Trophoblast cell (in vitro differentiated cells and primary cell): ENCODE measurements around the gene SKAP1.
A peak's percentile ranks its signal among the peaks of the same experiment; 100 is the strongest.
"Not testable (repeated sequence)": the region's sequence is repeated elsewhere in the genome, so short reads cannot be mapped to it uniquely, and the experiment has no call there.

Source experiments
- DNase-seq, 2 donors: peaks; one replicate each; pipeline ENCODE4 v3.0.0-alpha.2; 2016
- H2AFZ ChIP-seq: 2 replicates; pipeline ENCODE4 v1.6.1; 2013; ENCODE audit warnings: low read length, moderate library complexity, mild to moderate bottlenecking; ENCODE audit not compliant: insufficient read depth, poor library complexity
- H2AK5ac ChIP-seq: 2 replicates; pipeline ENCODE4 v1.6.1; 2013; ENCODE audit warnings: mild to moderate bottlenecking, low read length
- H2BK120ac ChIP-seq: 2 replicates; pipeline ENCODE4 v1.6.1; 2013; ENCODE audit warnings: low read length, mild to moderate bottlenecking, moderate library complexity; ENCODE audit not compliant: insufficient read depth, poor library complexity
- H2BK12ac ChIP-seq: 2 replicates; pipeline ENCODE4 v1.6.1; 2013; ENCODE audit warnings: mild to moderate bottlenecking, low read length, moderate library complexity
- H2BK5ac ChIP-seq: 2 replicates; pipeline ENCODE4 v1.6.1; 2013; ENCODE audit warnings: low read length, low read depth, moderate library complexity, mild to moderate bottlenecking; ENCODE audit not compliant: poor library complexity
- H3K14ac ChIP-seq: 2 replicates; pipeline ENCODE4 v1.6.1; 2013; ENCODE audit warnings: mild to moderate bottlenecking, low read length
- H3K18ac ChIP-seq: 2 replicates; pipeline ENCODE4 v1.6.1; 2013; ENCODE audit warnings: mild to moderate bottlenecking, low read length
- H3K23ac ChIP-seq: 2 replicates; pipeline ENCODE4 v1.6.1; 2013; ENCODE audit warnings: low read length
- H3K27ac ChIP-seq: 2 replicates; pipeline ENCODE4 v1.5.1; 2013; ENCODE audit warnings: low read depth, mild to moderate bottlenecking, inconsistent platforms, low read length, moderate library complexity
- H3K27me3 ChIP-seq: 2 replicates; pipeline ENCODE4 v1.6.1; 2013; ENCODE audit warnings: inconsistent platforms, mild to moderate bottlenecking, low read length, moderate library complexity; ENCODE audit not compliant: insufficient read depth
- H3K36me3 ChIP-seq, 2 experiments: 1 replicate in 1 of 2; 2 replicates in 1 of 2; pipeline ENCODE4 v1.6.1; 2013; ENCODE audit warnings: low read length in 2 of 2, mild to moderate bottlenecking in 2 of 2, moderate library complexity in 1 of 2; ENCODE audit not compliant: insufficient read depth in 2 of 2, control insufficient read depth in 1 of 2
- H3K4ac ChIP-seq: 2 replicates; pipeline ENCODE4 v1.6.1; 2013; ENCODE audit warnings: low read depth, mild to moderate bottlenecking, low read length, moderate library complexity
- H3K4me1 ChIP-seq, 2 experiments: 1 replicate in 1 of 2; 2 replicates in 1 of 2; pipeline ENCODE4 v1.6.1; 2013; ENCODE audit warnings: low read length in 2 of 2, mild to moderate bottlenecking in 2 of 2, moderate library complexity in 1 of 2; ENCODE audit not compliant: insufficient read depth in 2 of 2, control insufficient read depth in 1 of 2
- H3K4me2 ChIP-seq: 2 replicates; pipeline ENCODE4 v1.6.1; 2013; ENCODE audit warnings: inconsistent platforms, mild to moderate bottlenecking, low read length, moderate library complexity
- H3K4me3 ChIP-seq: 2 replicates; pipeline ENCODE4 v1.5.1; 2013; ENCODE audit warnings: mild to moderate bottlenecking, low read depth, low read length, inconsistent platforms
- H3K79me1 ChIP-seq: one replicate; pipeline ENCODE4 v1.6.1; 2013; ENCODE audit warnings: low read length
- H3K79me2 ChIP-seq: 2 replicates; pipeline ENCODE4 v1.6.1; 2013; ENCODE audit warnings: low read length, mild to moderate bottlenecking; ENCODE audit not compliant: control insufficient read depth, insufficient read depth, poor library complexity
- H3K9ac ChIP-seq: 2 replicates; pipeline ENCODE4 v1.6.1; 2013; ENCODE audit warnings: mild to moderate bottlenecking, low read length
- H3K9me3 ChIP-seq: 2 replicates; pipeline ENCODE4 v1.6.1; 2013; ENCODE audit warnings: low read depth, mild to moderate bottlenecking, control low read depth, inconsistent platforms, low read length; ENCODE audit not compliant: insufficient read depth
- H4K12ac ChIP-seq: 2 replicates; pipeline ENCODE4 v1.6.1; 2013; ENCODE audit warnings: low read depth, mild to moderate bottlenecking, low read length, moderate library complexity
- H4K8ac ChIP-seq: 2 replicates; pipeline ENCODE4 v1.6.1; 2013; ENCODE audit warnings: low read depth, mild to moderate bottlenecking, low read length, moderate library complexity
- H4K91ac ChIP-seq: one replicate; pipeline ENCODE4 v1.6.1; 2013; ENCODE audit warnings: low read depth, mild to moderate bottlenecking, low read length, moderate library complexity
- whole genome bisulfite sequencing: extraction: QIAGEN DNeasy Blood & Tissue Kit; methylation state at CpG from one replicate; pipeline ENCODE4 v1.1.7; 2013; ENCODE audit warnings: missing lambda C conversion rate; ENCODE audit not compliant: insufficient read length, insufficient coverage; ENCODE audit errors: extremely low coverage; 5-methylcytosine and 5-hydroxymethylcytosine counted together

Gene SKAP1

DNA sequence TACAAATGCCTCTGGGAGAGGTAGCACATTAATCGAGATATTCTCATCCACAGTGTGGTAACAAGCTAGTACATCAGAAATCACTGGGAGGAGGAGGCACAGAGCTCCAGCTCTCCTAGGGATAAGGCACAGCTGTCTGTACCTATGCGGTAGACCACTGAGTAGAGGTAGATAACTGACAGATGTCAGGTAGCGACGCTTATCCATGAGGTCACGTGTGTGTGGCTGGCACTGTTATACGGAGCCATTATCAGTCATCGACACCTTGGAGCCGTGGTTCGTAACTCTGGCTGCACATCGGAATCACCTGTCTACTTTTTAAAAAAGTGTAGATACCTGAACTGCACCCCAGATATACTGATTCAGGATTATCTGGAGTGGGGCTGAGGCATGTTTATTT, 220.0 kb downstream of the SKAP1 start:
- Histone ChIP-seq H3K14ac (no peak overlapping the region), H3K18ac (no peak overlapping the region), H3K27ac (no peak overlapping the region), H2BK12ac (no peak overlapping the region), H3K4me1 (no peaks in the 10 kb centered on the region), H3K79me1 (no peaks in the 10 kb centered on the region), H3K4me2 (no peak overlapping the region), H2AFZ (no peak overlapping the region), H3K4ac (no peak overlapping the region), H2BK120ac (no peak overlapping the region), H4K12ac (no peak overlapping the region), H3K9me3 (no peaks in the 10 kb centered on the region), H3K79me2 (no peaks in the 10 kb centered on the region), H4K8ac (no peak overlapping the region), H3K4me3 (no peak overlapping the region), H4K91ac (no peak overlapping the region), H2BK5ac (no peak overlapping the region), H3K9ac (no peak overlapping the region), H3K23ac (no peak overlapping the region), H3K27me3 (no peaks in the 10 kb centered on the region), H3K36me3 (no peaks in the 10 kb centered on the region), H2AK5ac (no peak overlapping the region)
- WGBS: no CpG with 5 or more reads among the region's 10 CpGs
- no peak for DNase-seq

DNA sequence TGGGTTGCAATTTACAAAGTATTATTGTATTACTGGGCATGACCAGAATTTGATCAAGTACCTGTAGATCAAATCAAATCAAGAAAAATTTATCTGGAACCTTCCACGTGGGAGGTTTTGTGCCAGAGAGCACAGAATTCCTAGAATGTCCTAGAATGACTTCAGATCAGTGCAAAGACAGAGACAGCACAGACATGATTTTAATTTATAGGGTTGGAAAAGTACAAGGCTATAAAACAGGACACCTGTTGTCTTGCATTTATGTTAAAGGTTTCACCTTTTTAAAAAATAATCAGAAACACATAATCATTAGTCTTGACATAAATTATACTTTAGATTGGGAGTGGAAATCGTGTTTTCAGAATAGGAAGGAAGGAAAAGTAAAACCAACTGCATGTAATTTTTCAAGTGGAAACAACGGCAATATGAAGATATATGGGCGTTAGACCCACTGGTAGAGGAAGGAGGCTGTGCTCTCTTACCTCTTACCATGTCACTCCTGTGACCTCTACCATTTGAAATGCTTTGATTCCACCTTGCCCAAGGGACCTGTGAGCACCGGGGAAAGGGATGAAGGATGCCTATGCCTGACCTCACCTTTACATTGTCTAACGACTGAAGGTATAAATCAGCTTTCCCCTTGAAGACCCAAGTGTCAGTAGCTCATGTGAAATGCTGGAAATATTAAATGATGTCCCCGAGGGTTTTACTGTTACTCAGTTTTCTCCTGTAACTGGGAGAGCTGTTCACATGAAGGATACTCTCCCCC, 222.1 kb downstream of the SKAP1 start:
- no peak overlapping the region for H3K23ac ChIP-seq
- no peaks in the 10 kb centered on the region for H3K9me3 ChIP-seq
- H3K79me2 ChIP-seq: no peaks in the 10 kb centered on the region
- H3K27me3 ChIP-seq: no peaks in the 10 kb centered on the region
- H4K91ac ChIP-seq: no peak overlapping the region
- no peak overlapping the region for H3K4ac ChIP-seq
- no peaks in the 10 kb centered on the region for H3K79me1 ChIP-seq
- no peak overlapping the region for H3K14ac ChIP-seq
- no peak overlapping the region for H2AK5ac ChIP-seq
- H3K27ac ChIP-seq: no peak overlapping the region
- no peak overlapping the region for H2BK120ac ChIP-seq
- H3K4me1 ChIP-seq: no peaks in the 10 kb centered on the region
- no peak overlapping the region for H2AFZ ChIP-seq
- H3K4me2 ChIP-seq: no peak overlapping the region
- H3K4me3 ChIP-seq: no peak overlapping the region
- H2BK5ac ChIP-seq: no peak overlapping the region
- H2BK12ac ChIP-seq: no peak overlapping the region
- H4K12ac ChIP-seq: no peak overlapping the region
- no peak overlapping the region for H3K9ac ChIP-seq
- DNase-seq: no peak
- no CpG with 5 or more reads among the region's 7 CpGs for WGBS
- H3K36me3 ChIP-seq: no peaks in the 10 kb centered on the region
- H4K8ac ChIP-seq: no peak overlapping the region
- no peak overlapping the region for H3K18ac ChIP-seq

DNA sequence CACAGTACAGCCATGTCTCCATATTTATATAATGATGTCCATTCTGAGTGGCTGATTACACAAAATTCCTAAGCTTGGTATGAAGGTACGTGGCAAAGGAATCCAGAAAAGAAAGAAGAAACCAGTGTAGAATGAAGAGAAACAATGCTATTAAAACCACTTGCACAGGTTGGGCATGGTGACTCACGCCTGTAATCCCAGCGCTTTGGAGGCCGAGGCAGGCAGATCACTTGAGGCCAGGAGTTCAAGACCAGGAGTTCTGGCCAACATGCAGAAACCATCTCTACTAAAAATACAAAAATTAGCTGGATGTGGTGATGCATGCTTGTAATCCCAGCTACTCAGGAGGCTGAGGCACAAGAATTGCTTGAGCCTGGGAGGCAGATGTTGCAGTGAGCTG, 223.0 kb downstream of the SKAP1 start:
- H3K18ac ChIP-seq, H2BK12ac ChIP-seq, H2AK5ac ChIP-seq, H3K27ac ChIP-seq, H2BK120ac ChIP-seq, H3K14ac ChIP-seq, H3K79me1 ChIP-seq, H4K12ac ChIP-seq, H4K91ac ChIP-seq, H3K9ac ChIP-seq, H3K4me1 ChIP-seq, H3K36me3 ChIP-seq, H3K4ac ChIP-seq, H2AFZ ChIP-seq, H3K27me3 ChIP-seq, H2BK5ac ChIP-seq, H3K79me2 ChIP-seq, H3K4me3 ChIP-seq, H3K23ac ChIP-seq, H3K9me3 ChIP-seq, H3K4me2 ChIP-seq, H4K8ac ChIP-seq: not testable (repeated sequence)
- peak; percentile 47 to 65 for DNase-seq
- WGBS: no CpG with 5 or more reads among the region's 4 CpGs

DNA sequence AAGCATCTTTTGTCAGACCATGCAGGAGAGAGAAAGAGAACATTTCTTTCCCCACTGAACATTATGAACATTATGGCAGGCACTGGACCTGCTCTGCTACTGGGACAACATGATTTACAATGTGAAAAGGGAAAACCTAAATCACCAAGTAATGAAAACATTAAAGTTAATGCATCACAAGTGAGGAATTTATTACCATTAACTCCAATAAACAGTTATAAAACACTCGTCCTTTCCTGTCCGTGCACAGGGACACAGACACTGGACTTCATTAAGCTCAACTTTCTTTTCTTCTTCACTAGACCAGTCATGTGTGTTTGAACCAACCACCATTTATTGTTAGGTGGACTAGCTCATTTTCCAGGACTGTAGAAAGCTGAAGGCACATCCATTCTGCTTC, 227.1 kb downstream of the SKAP1 start:
- Histone ChIP-seq H4K8ac (no peak overlapping the region), H3K36me3 (no peaks in the 10 kb centered on the region), H3K23ac (no peak overlapping the region), H3K14ac (no peak overlapping the region), H2BK5ac (no peak overlapping the region), H2BK120ac (no peak overlapping the region), H3K9ac (no peak overlapping the region), H3K27ac (no peak overlapping the region), H3K4me3 (no peak overlapping the region), H4K12ac (no peak overlapping the region), H3K18ac (no peak overlapping the region), H2AFZ (no peak overlapping the region), H3K27me3 (no peaks in the 10 kb centered on the region), H3K9me3 (no peaks in the 10 kb centered on the region), H2AK5ac (no peak overlapping the region), H3K79me1 (no peaks in the 10 kb centered on the region), H3K4me2 (no peak overlapping the region), H3K79me2 (no peaks in the 10 kb centered on the region), H3K4me1 (no peaks in the 10 kb centered on the region), H3K4ac (no peak overlapping the region), H2BK12ac (no peak overlapping the region), H4K91ac (no peak overlapping the region)
- WGBS: no CpG with 5 or more reads among the region's 2 CpGs
- no peak for DNase-seq
